H1 (cell line): Measurements from ENCODE around the gene RDH14. TPM values are rescaled to one million over a fixed set of nuclear protein-coding genes. Genes with fewer than 3 reads are reported as not detected.
A peak's percentile ranks its signal among the peaks of the same experiment; 100 is the strongest.

Source experiments
- CTCF ChIA-PET: fragments of 300-600 bp; sonication (Branson Sonifier 250); formaldehyde crosslinking; loops from one replicate; lab custom pipeline; 2021; ENCODE audit not compliant: partially characterized antibody; lab: Charles Lee
- POLR2A ChIA-PET: fragments of 300-600 bp; sonication (Branson Sonifier 250); formaldehyde crosslinking; loops from one replicate; lab custom pipeline; 2021; ENCODE audit warnings: inconsistent platforms; ENCODE audit not compliant: partially characterized antibody; lab: Charles Lee
- DNase-seq, 2 experiments: peaks; one replicate each; pipeline versions ENCODE4 v3.0.0 to v3.0.0-alpha.2; 2010 to 2022; ENCODE audit warnings: low spot score in 2 of 2, low read depth in 1 of 2, mixed read lengths in 1 of 2
- FAIRE-seq: peaks from 2 replicates; lab custom pipeline; 2011; peaks lifted over from hg19 to GRCh38; lab: Jason Lieb, UNC
- H2AFZ ChIP-seq: 2 replicates; pipeline ENCODE4 v1.8.1; 2012; ENCODE audit warnings: low read length, inconsistent platforms
- H2AK5ac ChIP-seq: 2 replicates; pipeline ENCODE4 v1.6.1; 2013; ENCODE audit warnings: low read depth, low read length
- H2BK120ac ChIP-seq: replicated peaks from 2 replicates; pipeline ENCODE3; 2013; ENCODE audit warnings: low read depth, low read length, inconsistent platforms
- H2BK12ac ChIP-seq: 2 replicates; pipeline ENCODE4 v1.6.1; 2013; ENCODE audit warnings: low read depth, low read length
- H2BK15ac ChIP-seq: 2 replicates; pipeline ENCODE4 v1.6.1; 2013; ENCODE audit warnings: low read length
- H2BK20ac ChIP-seq: 2 replicates; pipeline ENCODE4 v1.6.1; 2013; ENCODE audit warnings: low read length
- H2BK5ac ChIP-seq: 2 replicates; pipeline ENCODE4 v1.6.1; 2013; ENCODE audit warnings: low read depth, low read length
- H3K14ac ChIP-seq: 2 replicates; pipeline ENCODE4 v1.6.1; 2013; ENCODE audit warnings: inconsistent platforms; ENCODE audit not compliant: insufficient read length
- H3K18ac ChIP-seq: 2 replicates; pipeline ENCODE4 v1.6.1; 2013; ENCODE audit warnings: low read length; ENCODE audit errors: extremely low read depth
- H3K23ac ChIP-seq: 2 replicates; pipeline ENCODE4 v1.6.1; 2013; ENCODE audit warnings: inconsistent platforms; ENCODE audit not compliant: insufficient read length
- H3K23me2 ChIP-seq: 2 replicates; pipeline ENCODE4 v1.6.1; 2013; ENCODE audit warnings: low read depth, low read length
- H3K27ac ChIP-seq: 2 replicates; pipeline ENCODE4 v1.6.1; 2011; ENCODE audit warnings: low read depth, low read length, inconsistent platforms
- H3K27me3 ChIP-seq, 4 experiments: replicated peaks in 1 of 4; 1 replicate in 1 of 4; 2 replicates in 3 of 4; pipeline versions ENCODE4 v1.6.1 to v1.8.1; 2011 to 2013; ENCODE audit warnings: low read length in 3 of 4, mild to moderate bottlenecking in 3 of 4, inconsistent platforms in 2 of 4, mixed read lengths in 2 of 4, moderate library complexity in 1 of 4; ENCODE audit not compliant: control insufficient read depth in 3 of 4, insufficient read depth in 3 of 4; ENCODE audit errors: extremely low read depth in 1 of 4
- H3K36me3 ChIP-seq, 4 experiments: 2 replicates each; pipeline versions ENCODE4 v1.6.1 to v1.8.1; 2011 to 2013; ENCODE audit warnings: mild to moderate bottlenecking in 4 of 4, low read length in 3 of 4, moderate library complexity in 2 of 4, control low read depth in 1 of 4, inconsistent platforms in 1 of 4; ENCODE audit not compliant: insufficient read depth in 4 of 4, control insufficient read depth in 2 of 4
- H3K4ac ChIP-seq: replicated peaks from 2 replicates; pipeline ENCODE3; 2013; ENCODE audit warnings: low read length, low read depth, mixed read lengths, inconsistent platforms; ENCODE audit not compliant: insufficient read length
- H3K4me1 ChIP-seq, 4 experiments: replicated peaks in 1 of 4; 1 replicate in 1 of 4; 2 replicates in 3 of 4; pipeline versions ENCODE4 v1.6.1 to v1.8.1; 2011 to 2013; ENCODE audit warnings: low read length in 3 of 4, inconsistent platforms in 2 of 4, mixed read lengths in 1 of 4; ENCODE audit not compliant: insufficient read depth in 4 of 4, control insufficient read depth in 3 of 4
- H3K4me2 ChIP-seq, 2 experiments: 2 replicates each; pipeline versions ENCODE4 v1.6.1 to v1.8.1; 2011 to 2013; ENCODE audit warnings: low read depth in 2 of 2, low read length in 2 of 2, control low read depth in 1 of 2, inconsistent platforms in 1 of 2, mild to moderate bottlenecking in 1 of 2; ENCODE audit not compliant: insufficient read depth in 1 of 2
- H3K4me3 ChIP-seq, 4 experiments: fragments of 200-600, 300-600 bp in 1 of 4; sonication (generic), shearing (Covaris generic), sonication (Bioruptor Twin) in 1 of 4; 2 replicates each; pipeline versions ENCODE4 v1.5.1 to v1.8.1; 2011 to 2016; ENCODE audit warnings: low read length in 4 of 4, low read depth in 3 of 4, control low read depth in 2 of 4, inconsistent platforms in 2 of 4, mild to moderate bottlenecking in 2 of 4, mixed read lengths in 1 of 4, moderate library complexity in 1 of 4; ENCODE audit not compliant: insufficient read depth in 2 of 4; ENCODE audit errors: extremely low read depth in 1 of 4
- H3K56ac ChIP-seq: replicated peaks from 2 replicates; pipeline ENCODE3; 2013; ENCODE audit warnings: low read depth, mild to moderate bottlenecking, mixed read lengths, low read length, inconsistent platforms; ENCODE audit not compliant: insufficient read length
- H3K79me1 ChIP-seq: 2 replicates; pipeline ENCODE4 v1.6.1; 2013; ENCODE audit warnings: low read depth, low read length, control low read depth
- H3K79me2 ChIP-seq, 2 experiments: 2 replicates each; pipeline versions ENCODE4 v1.6.1 to v1.8.1; 2012 to 2013; ENCODE audit warnings: low read length in 2 of 2, mild to moderate bottlenecking in 2 of 2, inconsistent platforms in 1 of 2; ENCODE audit not compliant: insufficient read depth in 2 of 2, control insufficient read depth in 1 of 2
- H3K9ac ChIP-seq, 4 experiments: replicated peaks in 1 of 4; 1 replicate in 1 of 4; 2 replicates in 3 of 4; pipeline versions ENCODE4 v1.6.1 to v1.8.1; 2011 to 2013; ENCODE audit warnings: low read depth in 3 of 4, low read length in 3 of 4, control low read depth in 2 of 4, mild to moderate bottlenecking in 2 of 4, moderate library complexity in 2 of 4, inconsistent platforms in 1 of 4; ENCODE audit errors: extremely low read depth in 1 of 4
- H3K9me3 ChIP-seq, 2 experiments: 2 replicates each; pipeline versions ENCODE4 v1.6.1 to v1.8.1; 2012 to 2013; ENCODE audit warnings: mild to moderate bottlenecking in 2 of 2, moderate library complexity in 2 of 2, control low read depth in 1 of 2, inconsistent platforms in 1 of 2, low read depth in 1 of 2, low read length in 1 of 2, mixed read lengths in 1 of 2; ENCODE audit not compliant: insufficient read depth in 2 of 2
- H4K20me1 ChIP-seq, 2 experiments: replicated peaks in 1 of 2; 2 replicates each; pipeline versions ENCODE3 to v1.8.1; 2011 to 2013; ENCODE audit warnings: inconsistent platforms in 2 of 2, low read length in 2 of 2, mild to moderate bottlenecking in 1 of 2; ENCODE audit not compliant: insufficient read depth in 2 of 2, control insufficient read depth in 1 of 2
- H4K5ac ChIP-seq: 2 replicates; pipeline ENCODE4 v1.6.1; 2013; ENCODE audit warnings: low read length, low read depth, mixed read lengths, inconsistent platforms; ENCODE audit not compliant: insufficient read length
- H4K8ac ChIP-seq: 2 replicates; pipeline ENCODE4 v1.8.0; 2013; ENCODE audit warnings: mild to moderate bottlenecking, moderate library complexity, low read length, inconsistent platforms; ENCODE audit not compliant: insufficient read depth; ENCODE audit errors: extremely low read depth
- H4K91ac ChIP-seq: replicated peaks from 2 replicates; pipeline ENCODE3; 2013; ENCODE audit warnings: low read length, mixed read lengths, inconsistent platforms; ENCODE audit not compliant: insufficient read length
- TAF1 ChIP-seq: IDR thresholded peaks from 2 replicates; pipeline ENCODE4 v1.6.1; 2011; ENCODE audit warnings: mild to moderate bottlenecking, low read depth, low read length
- WGBS, 2 experiments: shearing (Covaris generic) in 1 of 2; methylation state at CpG; one replicate each; pipeline versions ENCODE4 v1.1.6 to v1.1.7; 2013 to 2015; ENCODE audit warnings: low lambda C conversion rate in 2 of 2, mixed read lengths in 2 of 2, inconsistent platforms in 1 of 2, low coverage in 1 of 2, missing lambda C conversion rate in 1 of 2; ENCODE audit not compliant: insufficient replicate concordance in 2 of 2, insufficient coverage in 1 of 2, insufficient read length in 1 of 2; ENCODE audit errors: extremely low coverage in 1 of 2, missing lambda C conversion rate in 1 of 2; 5-methylcytosine and 5-hydroxymethylcytosine counted together
- polyA plus RNA-seq, 7 experiments: library from polyadenylated mRNA; depleted of rRNA in 3 of 7; stranded (reverse) in 5 of 7; unstranded in 2 of 7; fragments of >200 nt in 5 of 7; fragments of 200-250 nt in 2 of 7; gene quantifications; 1 replicate in 5 of 7; 2 replicates in 1 of 7; 4 replicates in 1 of 7; pipeline versions ENCODE4 v1.2.1 to v1.2.3, GENCODE V29; 2011 to 2013; ENCODE audit warnings: missing spikeins in 2 of 7, mixed read lengths in 2 of 7
- total RNA-seq: library from RNA; stranded (reverse); fragmentation: NEBNext Ultra II Directional; extraction: Animal tissue kit (Norgen Biotek cat#: 25700); gene quantifications from 2 replicates; pipeline ENCODE4 v1.2.1, GENCODE V29; 2021

The RDH14 gene
- total and polyA plus RNA-seq, 2 of the 8 experiments (the other 6 are each of a cell fraction or from before 2014, with no cell fraction given): 14.7 to 23.6 TPM

GRCh38 chr2:18560797-18561085, 288 bp upstream of the RDH14 start:
- Histone ChIP-seq H3K4ac (no peak overlapping the region), H3K18ac (no peak overlapping the region), H3K23me2 (0 out of 2 replicates have a peak, but pooled peaks cover 5% of the 10 kb centered on the region), H2BK120ac (no peak overlapping the region), H4K20me1 (peaks cover 3 to 5% of the 10 kb centered on the region in 2 experiments), H3K79me1 (peaks cover 4% of the 10 kb centered on the region), H4K5ac (no peak overlapping the region), H2AK5ac (no peak overlapping the region), H3K4me3 (peak overlapping the region; percentile 77 to 88 (median 80)), H2AFZ (peak overlapping the region; percentile 98), H4K8ac (no peak overlapping the region; the same call in 1 of the 2 replicates), H3K14ac (no peak overlapping the region), H3K36me3 (peaks cover 0 to 1% (median under 1%) of the 10 kb centered on the region in 4 experiments; a peak in 2 of 8 replicates), H3K23ac (no peak overlapping the region), H3K4me1 (peaks cover 0 to 10% (median 3%) of the 10 kb centered on the region in 4 experiments; a peak in 4 of 7 replicates), H2BK15ac (no peak overlapping the region), H3K79me2 (peaks cover 0 to 35% of the 10 kb centered on the region in 2 experiments; a peak in 3 of 4 replicates), H2BK20ac (no peak overlapping the region), H2BK5ac (no peak overlapping the region; the same call in 1 of the 2 replicates), H3K9ac (peak overlapping the region in 2 of 4 experiments; percentile 17 to 69; a peak in 3 of 7 replicates), H3K27ac (no peak overlapping the region), H3K9me3 (no peaks in the 10 kb centered on the region), H3K56ac (no peak overlapping the region), H2BK12ac (no peak overlapping the region), H4K91ac (no peak overlapping the region), H3K27me3 (no peaks in the 10 kb centered on the region), H3K4me2 (peak overlapping the region; percentile 51 to 82)
- FAIRE-seq: no peak
- DNase-seq: no peak
- WGBS, 2 experiments: 7% methylated on average over 3 of the region's 3 CpGs; no CpG with 5 or more reads in 1 of the 2 experiments
- ChIA-PET CTCF (interaction anchor here (0.6 to 1.8 kb wide), 3 partner anchors 39 to 188 kb away, joined by 3 to 6 read pairs (median 3); no protein-coding TSS in a partner anchor), POLR2A (interaction anchor here (0.6 to 3.0 kb wide), 7 partner anchors 12 to 129 kb away, joined by 3 to 10 read pairs (median 3); no protein-coding TSS in a partner anchor)
- TF ChIP-seq TAF1: peak; percentile 73; the same call in 1 of the 2 replicates
